CD8-positive, alpha-beta memory T cell (primary cell): ENCODE results near the gene SLC3A2. TPM values are rescaled to one million over a fixed set of nuclear protein-coding genes. Genes with fewer than 3 reads are reported as not detected.
"Not testable (repeated sequence)": the region's sequence is repeated elsewhere in the genome, so short reads cannot be mapped to it uniquely, and the experiment has no call there.

Experiments used
- CTCF ChIA-PET: fragments of 350-600 bp; sonication (Branson Sonifier 250); formaldehyde crosslinking; loops from one replicate; lab custom pipeline; 2021; ENCODE audit warnings: antibody characterized with exemption; lab: Charles Lee
- POLR2A ChIA-PET: fragments of 350-600 bp; sonication (Branson Sonifier 250); formaldehyde crosslinking; loops from one replicate; lab custom pipeline; 2021; ENCODE audit warnings: antibody characterized with exemption; lab: Charles Lee
- DNase-seq, 5 donors: peaks; one replicate each; pipeline versions ENCODE4 v3.0.0 to v3.0.0-alpha.2; 2020 to 2022; ENCODE audit warnings: mixed read lengths in 1 of 5
- H3K27ac ChIP-seq: one replicate; pipeline ENCODE4 v1.7.0; 2013; ENCODE audit warnings: low read depth, mild to moderate bottlenecking, low read length, moderate library complexity
- H3K27me3 ChIP-seq: 2 replicates; pipeline ENCODE4 v1.7.0; 2013; ENCODE audit warnings: low read length, mild to moderate bottlenecking; ENCODE audit not compliant: insufficient read depth, poor library complexity, severe bottlenecking
- H3K36me3 ChIP-seq: 2 replicates; pipeline ENCODE4 v1.7.0; 2013; ENCODE audit warnings: mild to moderate bottlenecking, low read length, moderate library complexity; ENCODE audit not compliant: insufficient read depth
- H3K4me1 ChIP-seq: 2 replicates; pipeline ENCODE4 v1.7.0; 2013; ENCODE audit warnings: mild to moderate bottlenecking, low read length, moderate library complexity; ENCODE audit not compliant: insufficient read depth
- H3K4me3 ChIP-seq: 2 replicates; pipeline ENCODE4 v1.7.0; 2013; ENCODE audit warnings: mild to moderate bottlenecking, low read length
- H3K9me3 ChIP-seq: 2 replicates; pipeline ENCODE4 v1.7.0; 2013; ENCODE audit warnings: mild to moderate bottlenecking, low read length
- H3K27ac Mint-ChIP-seq, 8 donors: one replicate each; pipeline ENCODE4 v1.8.0; 2020 to 2021; ENCODE audit warnings: mixed read lengths in 8 of 8, mild to moderate bottlenecking in 6 of 8, inconsistent platforms in 3 of 8, moderate library complexity in 3 of 8
- H3K27me3 Mint-ChIP-seq, 2 donors: one replicate each; pipeline ENCODE4 v1.8.0; 2020 to 2021; ENCODE audit warnings: mixed read lengths in 2 of 2, mild to moderate bottlenecking in 1 of 2, moderate library complexity in 1 of 2
- H3K36me3 Mint-ChIP-seq, 3 donors: one replicate each; pipeline ENCODE4 v1.8.0; 2020 to 2021; ENCODE audit warnings: mixed read lengths in 3 of 3, inconsistent platforms in 1 of 3, mild to moderate bottlenecking in 1 of 3
- H3K4me1 Mint-ChIP-seq, 3 donors: one replicate each; pipeline ENCODE4 v1.8.0; 2020 to 2021; ENCODE audit warnings: mixed read lengths in 3 of 3, inconsistent platforms in 1 of 3, mild to moderate bottlenecking in 1 of 3
- H3K4me3 Mint-ChIP-seq, 7 donors: one replicate each; pipeline ENCODE4 v1.8.0; 2020 to 2021; ENCODE audit warnings: mixed read lengths in 7 of 7, mild to moderate bottlenecking in 6 of 7, moderate library complexity in 4 of 7, inconsistent platforms in 2 of 7
- H3K9me3 Mint-ChIP-seq, 5 donors: one replicate each; pipeline ENCODE4 v1.8.0; 2020 to 2022; ENCODE audit warnings: mixed read lengths in 5 of 5, mild to moderate bottlenecking in 3 of 5, moderate library complexity in 2 of 5, inconsistent platforms in 1 of 5
- polyA plus RNA-seq: library from polyadenylated mRNA; unstranded; fragments of 300-500 nt; fragmentation: Illumina TruSeq; gene quantifications from one replicate; pipeline ENCODE4 v1.2.3, GENCODE V29; 2021
- total RNA-seq, 2 experiments: library from RNA; stranded (reverse); gene quantifications; one replicate each; pipeline ENCODE4 v1.2.3, GENCODE V29; 2021

SLC3A2 gene
- total and polyA plus RNA-seq, 3 experiments from 2014 or later, result 180 to 430 (median 426) TPM

DNA sequence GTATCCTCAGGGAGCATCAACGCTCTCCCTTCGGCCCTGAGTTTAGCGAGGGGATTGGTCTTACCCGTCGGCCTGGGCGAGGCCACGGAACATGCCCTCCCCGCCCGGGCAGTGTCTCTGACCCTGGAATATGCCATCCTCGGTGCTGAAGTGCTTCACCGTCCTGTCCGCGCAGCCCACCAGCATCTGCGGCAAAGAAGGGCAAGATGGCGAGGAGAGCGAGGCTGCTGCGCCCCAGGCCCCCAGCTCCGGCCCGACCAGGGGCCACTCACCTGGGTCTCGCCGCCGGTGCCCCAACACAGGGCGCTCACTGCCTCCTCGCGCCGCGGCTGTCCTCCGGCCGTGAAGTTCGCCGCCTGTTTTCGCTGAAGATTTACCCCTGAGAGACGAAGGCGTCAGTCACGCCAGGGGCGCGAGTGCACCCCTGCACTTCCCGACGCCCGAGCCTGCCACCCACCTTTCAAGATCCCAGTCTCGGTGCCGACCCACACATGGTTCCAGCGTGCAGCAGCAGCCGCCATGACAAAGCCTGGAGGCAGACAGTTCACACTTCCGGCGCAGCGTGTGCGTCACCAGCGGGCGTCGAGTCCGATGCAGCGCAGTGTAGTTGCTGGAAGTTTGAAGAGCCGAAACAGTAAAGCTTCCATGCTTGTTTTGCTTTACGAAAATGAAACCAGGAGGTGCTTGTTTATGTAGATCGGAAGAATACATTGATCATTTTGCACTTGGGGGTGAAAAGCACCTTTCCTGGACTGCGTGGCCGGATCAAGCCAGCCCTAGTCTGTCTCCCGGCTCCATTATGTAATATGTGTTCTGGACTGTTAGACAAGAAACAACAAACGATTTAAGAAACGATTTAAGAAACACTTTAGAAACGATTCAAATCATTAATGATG, 41.4 kb upstream of the SLC3A2 start, which contains the start of gene WDR74:
Gene WDR74 (minus strand): TSS at position 541 of the 896 bp plus-strand sequence. CDS start 20 bp downstream, at position 521.
- H3K36me3 Mint-ChIP-seq, result peaks cover 0 to 43% (median 6%) of the 10 kb centered on the region in 3 donors
- H3K4me1 Mint-ChIP-seq, result peaks cover 24 to 35% (median 32%) of the 10 kb centered on the region in 3 donors
- no peaks in the 10 kb centered on the region for H3K27me3 ChIP-seq
- H3K27ac ChIP-seq, result peak within 1 kb of the TSS; percentile 98
- peak; percentile 84 to 95 (median 91) for DNase-seq
- ChIA-PET POLR2A (interaction anchor here (0.6 to 5.0 kb wide), 17 partner anchors 7 to 248 kb away, joined by 3 to 215 read pairs (median 7); partner anchors contain the start of genes HNRNPUL2, NXF1, POLR2G and SLC3A2), CTCF (interaction anchor here (1.9 to 3.2 kb wide), 4 partner anchors 16 to 86 kb away, joined by 4 to 30 read pairs (median 19); partner anchors contain the start of genes SLC3A2, TMEM179B and ZBTB3)
- H3K4me3 Mint-ChIP-seq, result no peak within 1 kb of the TSS
- peaks cover 23% of the 10 kb centered on the region for H3K4me1 ChIP-seq
- no peak within 1 kb of the TSS for H3K27ac Mint-ChIP-seq
- H3K9me3 Mint-ChIP-seq, result no peaks in the 10 kb centered on the region
- H3K36me3 ChIP-seq, result peaks cover 22% of the 10 kb centered on the region
- no peaks in the 10 kb centered on the region for H3K9me3 ChIP-seq
- peak within 1 kb of the TSS; percentile 90 for H3K4me3 ChIP-seq
- peaks cover 0 to 1% of the 10 kb centered on the region in 2 donors for H3K27me3 Mint-ChIP-seq

- not testable (repeated sequence) for H3K27me3 Mint-ChIP-seq, H3K4me3 Mint-ChIP-seq, H3K9me3 Mint-ChIP-seq, H3K27ac Mint-ChIP-seq, H3K9me3 ChIP-seq, H3K27me3 ChIP-seq, H3K36me3 ChIP-seq
- Mint-ChIP-seq H3K36me3 (peaks cover 0 to 28% (median 2%) of the 10 kb centered on the region in 3 donors), H3K4me1 (peaks cover 22 to 32% (median 30%) of the 10 kb centered on the region in 3 donors)
- ChIA-PET CTCF (interaction anchor here (0.9 to 3.2 kb wide), 7 partner anchors 9 to 87 kb away, joined by 3 to 30 read pairs (median 5); partner anchors contain the start of genes SLC3A2, TMEM179B and ZBTB3), POLR2A (interaction anchor here (0.5 to 5.0 kb wide), 27 partner anchors 8 to 288 kb away, joined by 3 to 215 read pairs (median 5); partner anchors contain the start of genes C11orf98, CSKMT, EEF1G and HNRNPUL2)
- peak in 4 of 5 donors; percentile 79 to 89 (median 83) for DNase-seq
- H3K4me3 ChIP-seq, result peak overlapping the region; percentile 46
- peak overlapping the region; percentile 98 for H3K27ac ChIP-seq
- peaks cover 23% of the 10 kb centered on the region for H3K4me1 ChIP-seq
Observed at GRCh38 chr11:62840721-62841360, 39.9 kb upstream of the SLC3A2 start.

GRCh38 chr11:62841361-62842170, 39.1 kb upstream of the SLC3A2 start:
- CTCF ChIA-PET, result interaction anchor here (1.3 to 3.2 kb wide), 6 partner anchors 9 to 88 kb away, joined by 3 to 30 read pairs (median 8); partner anchors contain the start of genes SLC3A2, TMEM179B and ZBTB3
- POLR2A ChIA-PET, result interaction anchor here (0.5 to 5.0 kb wide), 27 partner anchors 9 to 460 kb away, joined by 3 to 215 read pairs (median 5); partner anchors contain the start of genes C11orf98, CSKMT, EEF1G and HNRNPUL2
- no peak overlapping the region for H3K27ac Mint-ChIP-seq

GRCh38 chr11:62842171-62842741, 38.4 kb upstream of the SLC3A2 start:
- H3K36me3 ChIP-seq, result no peaks in the 10 kb centered on the region
- H3K4me3 Mint-ChIP-seq, result no peak overlapping the region
- peaks cover 0 to 1% of the 10 kb centered on the region in 2 donors for H3K27me3 Mint-ChIP-seq
- H3K9me3 Mint-ChIP-seq, result no peaks in the 10 kb centered on the region
- peaks cover 23% of the 10 kb centered on the region for H3K4me1 ChIP-seq
- H3K27ac ChIP-seq, result peak overlapping the region; percentile 98
- peak overlapping the region; percentile 67 for H3K4me3 ChIP-seq
- CTCF ChIA-PET, result interaction anchor here (0.7 to 3.0 kb wide), 4 partner anchors 13 to 56 kb away, joined by 3 to 26 read pairs (median 4); partner anchors contain the start of gene TMEM179B
- peaks cover 0 to 16% (median 0%) of the 10 kb centered on the region in 3 donors for H3K36me3 Mint-ChIP-seq
- DNase-seq, result peak in 3 of 5 donors; percentile 19 to 57 (median 37)
- no peak overlapping the region for H3K27ac Mint-ChIP-seq
- H3K27me3 ChIP-seq, result no peaks in the 10 kb centered on the region
- no peaks in the 10 kb centered on the region for H3K9me3 ChIP-seq
- POLR2A ChIA-PET, result interaction anchor here (0.6 to 5.0 kb wide), 15 partner anchors 10 to 398 kb away, joined by 3 to 215 read pairs (median 4); partner anchors contain the start of genes HNRNPUL2, LBHD1, POLR2G and STX5
- H3K4me1 Mint-ChIP-seq, result peaks cover 22 to 26% (median 26%) of the 10 kb centered on the region in 3 donors

More at GRCh38 chr11:62841361-62842170, 39.1 kb upstream of the SLC3A2 start:
- H3K4me1 Mint-ChIP-seq, result peaks cover 22 to 28% (median 27%) of the 10 kb centered on the region in 3 donors
- Histone ChIP-seq H3K27me3 (no peaks in the 10 kb centered on the region), H3K9me3 (no peaks in the 10 kb centered on the region), H3K4me3 (peak overlapping the region; percentile 67), H3K4me1 (peaks cover 23% of the 10 kb centered on the region), H3K27ac (peak overlapping the region; percentile 98), H3K36me3 (peaks cover 2% of the 10 kb centered on the region)
- H3K9me3 Mint-ChIP-seq, result no peaks in the 10 kb centered on the region
- peak; percentile 69 to 90 (median 88) for DNase-seq
- peaks cover 0 to 1% of the 10 kb centered on the region in 2 donors for H3K27me3 Mint-ChIP-seq
- no peak overlapping the region for H3K4me3 Mint-ChIP-seq
- H3K36me3 Mint-ChIP-seq, result peaks cover 0 to 20% (median 0%) of the 10 kb centered on the region in 3 donors

DNA sequence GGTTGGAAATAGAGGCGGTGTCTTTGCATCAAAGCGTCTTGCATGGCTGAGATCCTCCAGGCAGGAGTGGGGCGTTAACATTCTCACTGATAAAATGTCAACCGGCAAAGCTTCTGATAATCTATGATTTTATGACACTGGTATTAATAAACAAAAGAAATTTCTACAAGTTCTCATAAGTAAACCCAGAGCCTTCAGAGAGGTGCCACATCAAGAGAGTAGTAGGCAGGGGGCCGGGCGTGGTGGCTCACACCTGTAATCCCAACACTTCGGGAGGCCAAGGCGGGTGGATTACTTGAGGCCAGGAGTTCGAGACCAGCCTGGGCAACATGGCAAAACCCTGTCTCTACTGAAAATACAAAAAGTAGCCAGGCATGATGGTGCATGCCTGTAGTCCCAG, 37.8 kb upstream of the SLC3A2 start:
- not testable (repeated sequence) for H3K27me3 ChIP-seq, H3K27ac Mint-ChIP-seq, H3K9me3 ChIP-seq, H3K4me3 Mint-ChIP-seq, DNase-seq, H3K36me3 ChIP-seq, H3K27me3 Mint-ChIP-seq, H3K4me3 ChIP-seq, H3K27ac ChIP-seq, H3K9me3 Mint-ChIP-seq
- H3K36me3 Mint-ChIP-seq, result peaks cover 0 to 11% (median 0%) of the 10 kb centered on the region in 3 donors
- ChIA-PET CTCF (interaction anchor here (0.7 to 1.0 kb wide), 3 partner anchors 14 to 56 kb away, joined by 3 to 4 read pairs (median 3); partner anchors contain the start of gene TMEM179B), POLR2A (interaction anchor here (0.6 to 5.0 kb wide), 11 partner anchors 10 to 398 kb away, joined by 3 to 215 read pairs (median 4); partner anchors contain the start of genes POLR2G, STX5, TEX54 and ZBTB3)
- H3K4me1 ChIP-seq, result peaks cover 18% of the 10 kb centered on the region
- peaks cover 17 to 21% (median 20%) of the 10 kb centered on the region in 3 donors for H3K4me1 Mint-ChIP-seq

DNA sequence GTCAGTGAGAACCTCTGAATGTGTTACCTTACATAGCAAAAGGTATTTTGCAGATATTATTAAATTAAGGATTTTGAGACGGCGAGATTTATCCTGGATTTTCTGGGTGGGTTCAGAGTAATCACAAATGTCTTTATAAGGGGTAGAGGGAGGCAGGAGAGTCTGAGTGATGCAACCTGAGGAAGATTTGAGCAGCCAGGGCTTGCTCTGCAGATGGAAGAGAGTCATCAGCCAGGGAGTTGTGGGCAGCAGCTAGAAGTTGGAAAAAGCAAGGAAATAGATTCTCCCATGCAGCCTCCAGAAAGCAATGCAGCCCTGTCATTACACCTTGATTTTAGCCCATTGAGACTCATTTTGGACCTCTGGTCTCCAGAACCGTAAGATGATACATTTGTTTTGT, 37.2 kb upstream of the SLC3A2 start:
- H3K4me3 Mint-ChIP-seq, result peak overlapping the region in 1 of 7 donors; percentile 41
- no peaks in the 10 kb centered on the region for H3K9me3 ChIP-seq
- DNase-seq, result no peak
- POLR2A ChIA-PET, result interaction anchor here (0.7 to 5.0 kb wide), 2 partner anchors 9 to 87 kb away, joined by 11 to 215 read pairs; no protein-coding TSS in a partner anchor
- H3K36me3 Mint-ChIP-seq, result peaks cover 0 to 11% (median 0%) of the 10 kb centered on the region in 3 donors
- no peaks in the 10 kb centered on the region for H3K27me3 ChIP-seq
- H3K4me3 ChIP-seq, result no peak overlapping the region
- H3K9me3 Mint-ChIP-seq, result no peaks in the 10 kb centered on the region
- H3K27ac ChIP-seq, result no peak overlapping the region
- peaks cover 15% of the 10 kb centered on the region for H3K4me1 ChIP-seq
- peaks cover 17 to 20% (median 20%) of the 10 kb centered on the region in 3 donors for H3K4me1 Mint-ChIP-seq
- peaks cover 0 to 1% of the 10 kb centered on the region in 2 donors for H3K27me3 Mint-ChIP-seq
- H3K27ac Mint-ChIP-seq, result peak overlapping the region in 2 of 8 donors; percentile 40 to 58
- no peaks in the 10 kb centered on the region for H3K36me3 ChIP-seq
- CTCF ChIA-PET, result no interaction called here
